ENCODE data around the gene ABCG5.

The ABCG5 gene

GRCh38 chr2:43764086-43764705 is 74.4 kb downstream of the ABCG5 start:
- H3K4me3 ChIP-seq (ENCODE audit: low read depth, low read length, poor library complexity, severe bottlenecking): no peak overlapping the region
- no peaks in the 10 kb centered on the region for H4K20me1 ChIP-seq (ENCODE audit: insufficient read depth, low read length)
- no peaks in the 10 kb centered on the region for H3K27me3 ChIP-seq (ENCODE audit: insufficient read depth, low read length)
- H3K27ac ChIP-seq (ENCODE audit: low read depth, low read length, poor library complexity, severe bottlenecking): no peak overlapping the region
- no peaks in the 10 kb centered on the region for H3K9me2 ChIP-seq (ENCODE audit: low read depth, low read length)
- no peaks in the 10 kb centered on the region for H3K4me1 ChIP-seq (ENCODE audit: insufficient read depth, low read length, severe bottlenecking)
- no peaks in the 10 kb centered on the region for H3K79me2 ChIP-seq (ENCODE audit: insufficient read depth, low read length)
- H3F3A ChIP-seq (ENCODE audit: insufficient read depth, low read length): no peaks in the 10 kb centered on the region
- H3K9me3 ChIP-seq (ENCODE audit: low read length): no peaks in the 10 kb centered on the region
- H2AFZ ChIP-seq (ENCODE audit: low read length): no peak overlapping the region
- TF ChIP-seq CTCF (IDR thresholded peaks at IDR 0.05; ENCODE audit: low read length) (no peak), EZH2 (IDR thresholded peaks at IDR 0.05; ENCODE audit: borderline replicate concordance, low read length) (no peak)
- no peak overlapping the region for H3K9ac ChIP-seq (ENCODE audit: low read length)
- H3K4me2 ChIP-seq (ENCODE audit: low read length): no peak overlapping the region
- H3K36me3 ChIP-seq (ENCODE audit: insufficient read depth, low read length): no peaks in the 10 kb centered on the region

- Histone ChIP-seq H3K36me3 (ENCODE audit: insufficient read depth, low read length) (no peaks in the 10 kb centered on the region), H3K9me3 (ENCODE audit: low read length) (no peaks in the 10 kb centered on the region), H3K27me3 (ENCODE audit: insufficient read depth, low read length) (no peaks in the 10 kb centered on the region), H3F3A (ENCODE audit: insufficient read depth, low read length) (no peaks in the 10 kb centered on the region), H3K79me2 (ENCODE audit: insufficient read depth, low read length) (no peaks in the 10 kb centered on the region), H3K9ac (ENCODE audit: low read length) (no peak overlapping the region), H3K4me1 (ENCODE audit: insufficient read depth, low read length, severe bottlenecking) (no peaks in the 10 kb centered on the region), H3K9me2 (ENCODE audit: low read depth, low read length) (no peaks in the 10 kb centered on the region), H3K27ac (ENCODE audit: low read depth, low read length, poor library complexity, severe bottlenecking) (no peak overlapping the region), H4K20me1 (ENCODE audit: insufficient read depth, low read length) (no peaks in the 10 kb centered on the region), H2AFZ (ENCODE audit: low read length) (no peak overlapping the region), H3K4me2 (ENCODE audit: low read length) (no peak overlapping the region), H3K4me3 (ENCODE audit: low read depth, low read length, poor library complexity, severe bottlenecking) (no peak overlapping the region)
- no peak for TF ChIP-seq EZH2 (IDR thresholded peaks at IDR 0.05; ENCODE audit: borderline replicate concordance, low read length)
- no peak for TF ChIP-seq CTCF (IDR thresholded peaks at IDR 0.05; ENCODE audit: low read length)
Observed at GRCh38 chr2:43763091-43763490, 75.5 kb downstream of the ABCG5 start.
